Mesenteric fat pad (tissue), 1 donor: Measurements from ENCODE around the gene ABTB1. TPM values are rescaled to one million over a fixed set of nuclear protein-coding genes. Genes with fewer than 3 reads are reported as not detected.

Experiments
- DNase-seq: peaks from one replicate; pipeline ENCODE4 v3.0.0-alpha.2; 2020; ENCODE audit warnings: low spot score
- total RNA-seq: library from RNA; stranded (reverse); fragmentation: NEBNext Ultra II Directional; extraction: Animal tissue kit (Norgen Biotek cat#: 25700); gene quantifications from one replicate; pipeline ENCODE4 v1.2.1, GENCODE V29; 2021
- donor health status: DM: yes; HTN: yes; CAD: no.

ABTB1 gene
- total RNA-seq, 1 donor from 2014 or later, result 34.8 TPM

GRCh38 chr3:127684871-127685707 is 12.3 kb downstream of the ABTB1 start:
- peak; percentile 76 for DNase-seq

DNA sequence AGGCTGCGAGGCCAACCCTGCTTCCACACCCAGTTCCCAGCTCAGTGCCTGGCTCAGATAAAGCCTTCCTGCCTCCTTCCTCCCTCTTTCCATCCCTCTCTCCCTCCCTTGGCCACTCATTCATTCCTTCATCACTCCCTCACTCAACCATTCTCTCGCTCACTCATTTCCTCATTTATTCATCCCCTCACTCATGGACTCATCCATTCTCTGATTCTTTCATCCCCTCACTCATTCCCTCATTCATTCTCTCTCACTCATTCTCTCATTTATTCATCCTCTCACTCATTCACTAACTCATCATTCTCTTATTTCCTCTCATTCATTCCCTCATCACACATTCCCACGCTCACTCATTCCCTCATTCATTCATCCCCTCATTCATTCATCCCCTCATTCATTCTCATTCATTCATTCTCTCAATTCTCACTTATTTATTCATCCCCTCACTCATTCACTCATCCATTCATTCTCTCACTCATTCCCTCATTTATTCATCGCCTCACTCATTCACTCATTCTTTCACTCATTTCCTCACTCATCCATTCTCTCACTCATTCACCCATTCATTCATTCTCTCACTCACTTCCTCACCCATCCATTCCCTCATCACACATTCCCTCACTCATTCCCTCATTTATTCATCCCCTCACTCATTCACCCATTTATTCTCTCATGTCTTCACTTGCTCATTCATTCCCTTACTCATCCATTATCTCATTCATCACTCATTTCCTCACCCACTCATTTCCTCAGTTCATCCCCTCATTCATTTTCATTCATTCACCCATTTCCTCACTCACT is 13.2 kb downstream of the ABTB1 start:
- DNase-seq, result no peak

DNA sequence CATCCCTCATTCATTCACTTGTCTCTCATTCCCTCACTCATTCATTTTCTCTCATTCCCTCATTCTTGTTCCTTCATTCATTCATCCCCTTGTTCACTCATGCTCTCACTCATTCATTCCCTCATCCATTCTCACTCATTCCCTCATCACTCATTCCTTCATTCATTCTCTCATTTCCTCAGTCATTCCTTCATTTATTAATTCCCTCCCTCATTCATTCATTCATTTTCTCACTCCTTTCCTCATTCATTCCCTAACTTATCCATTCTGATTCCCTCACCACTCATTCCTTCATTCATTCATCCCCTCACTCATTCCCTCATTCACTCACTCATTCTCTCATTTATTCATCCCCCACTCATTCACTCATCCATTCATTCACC is 13.8 kb downstream of the ABTB1 start:
- DNase-seq, result no peak

- no peak for DNase-seq
Measured at GRCh38 chr3:127687228-127687737, 14.5 kb downstream of the ABTB1 start.

- no peak for DNase-seq
Measured at GRCh38 chr3:127688022-127688415, 15.3 kb downstream of the ABTB1 start.

GRCh38 chr3:127688416-127689265 is 15.9 kb downstream of the ABTB1 start:
- peak; percentile 67 for DNase-seq

DNA sequence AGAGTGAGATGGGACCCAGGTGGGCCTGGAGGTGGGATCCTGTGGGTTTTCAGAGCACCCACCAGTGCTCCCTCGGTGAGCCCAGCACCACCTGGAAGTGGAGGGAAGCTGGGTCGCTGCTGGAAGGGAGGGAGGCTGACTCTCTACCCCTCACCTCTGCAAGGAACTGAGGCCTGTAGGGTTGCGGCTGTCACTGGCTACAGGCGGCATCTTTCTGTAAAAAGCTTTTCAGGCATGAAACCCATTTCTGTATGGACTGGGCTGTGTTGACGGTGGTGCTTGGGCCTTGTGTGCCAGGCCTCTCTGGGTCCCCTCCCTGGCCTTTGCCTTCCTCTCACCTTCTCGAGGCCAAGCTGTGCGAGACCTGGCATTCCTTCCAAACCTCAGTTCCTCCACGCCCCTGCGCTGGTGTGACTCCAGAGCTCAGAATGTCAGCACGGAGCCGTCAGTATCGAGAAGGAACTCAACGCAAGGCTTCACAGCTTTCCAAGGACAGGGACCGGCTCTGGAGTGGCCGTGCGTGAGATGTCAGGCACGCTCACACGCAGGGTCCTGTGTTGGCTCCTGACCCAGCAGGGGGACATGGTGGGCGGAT is 16.6 kb downstream of the ABTB1 start:
- DNase-seq, result peak; percentile 68

- DNase-seq, result peak; percentile 67
Measured at GRCh38 chr3:127690106-127690505, 17.4 kb downstream of the ABTB1 start.

DNA sequence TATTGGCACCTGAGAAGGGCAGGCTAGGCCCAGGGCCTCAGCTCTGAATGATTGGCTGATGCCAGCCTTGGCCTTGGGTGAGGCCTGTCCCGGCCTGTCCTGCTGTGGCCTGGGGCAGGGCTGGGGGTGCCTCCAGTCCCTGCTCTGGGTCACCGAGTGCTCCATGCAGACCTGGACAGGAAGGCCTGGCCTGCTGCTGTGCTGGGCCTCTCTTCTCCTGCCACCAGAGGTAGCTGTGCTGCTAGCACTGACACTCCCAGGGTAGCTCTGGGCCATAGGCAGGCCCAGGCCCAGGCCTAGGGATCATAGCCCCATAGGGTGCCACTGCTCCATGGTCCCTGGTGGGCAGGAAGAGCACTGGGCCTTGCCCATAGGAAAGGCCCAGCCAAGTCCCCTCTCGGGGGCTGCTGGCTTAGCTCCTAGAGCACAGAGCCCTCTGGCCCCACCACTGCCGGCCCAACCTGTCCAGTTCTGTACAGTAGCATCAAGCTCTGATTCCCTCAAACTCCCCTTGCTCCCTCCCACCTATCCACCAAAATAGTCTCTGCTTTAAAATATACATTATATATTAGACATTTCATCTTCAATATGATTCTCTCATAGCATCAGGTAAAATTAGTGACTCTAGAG is 18.2 kb downstream of the ABTB1 start:
- no peak for DNase-seq

DNA sequence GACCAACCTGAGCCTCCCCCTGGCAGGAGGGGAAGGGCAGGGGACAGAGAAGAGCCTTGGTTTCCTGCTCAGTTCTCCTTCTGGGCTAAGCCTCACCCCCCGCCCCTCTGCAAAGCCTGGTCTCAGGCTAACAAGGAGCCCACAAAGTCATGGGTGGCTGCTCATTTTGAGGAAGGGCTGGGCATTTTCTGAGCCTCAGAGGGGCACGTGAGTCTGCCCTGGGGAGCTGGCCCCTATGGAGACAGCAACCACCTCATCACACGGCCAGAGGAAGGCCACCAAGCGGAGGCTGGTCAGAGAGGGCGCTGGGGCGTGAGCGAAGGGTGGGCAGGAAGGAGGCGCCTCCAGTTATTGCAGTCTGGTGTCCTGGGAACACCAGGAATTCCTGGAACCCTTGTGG is 18.7 kb downstream of the ABTB1 start:
- no peak for DNase-seq

DNA sequence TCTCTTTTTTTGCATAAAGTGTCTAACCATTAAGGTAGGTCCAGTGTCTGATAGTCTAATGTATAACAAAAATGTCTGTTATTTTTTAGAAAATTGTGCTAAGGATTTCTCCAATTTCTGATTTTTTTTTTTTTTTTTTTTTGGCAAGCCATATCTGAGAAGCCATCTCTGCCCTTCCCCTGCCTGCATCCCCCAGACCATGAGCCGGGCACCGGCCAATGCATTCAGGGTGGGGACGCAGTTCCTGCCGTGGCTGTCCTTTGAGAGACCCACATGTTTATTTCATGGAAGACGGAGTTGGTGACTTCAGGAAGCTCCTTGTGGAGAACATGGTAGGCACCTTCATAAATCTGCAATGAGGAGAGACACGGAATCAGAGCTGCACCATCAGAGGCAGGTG is 19.2 kb downstream of the ABTB1 start:
- DNase-seq, result no peak

GRCh38 chr3:127692501-127693335 is 20.0 kb downstream of the ABTB1 start:
- DNase-seq, result no peak

DNA sequence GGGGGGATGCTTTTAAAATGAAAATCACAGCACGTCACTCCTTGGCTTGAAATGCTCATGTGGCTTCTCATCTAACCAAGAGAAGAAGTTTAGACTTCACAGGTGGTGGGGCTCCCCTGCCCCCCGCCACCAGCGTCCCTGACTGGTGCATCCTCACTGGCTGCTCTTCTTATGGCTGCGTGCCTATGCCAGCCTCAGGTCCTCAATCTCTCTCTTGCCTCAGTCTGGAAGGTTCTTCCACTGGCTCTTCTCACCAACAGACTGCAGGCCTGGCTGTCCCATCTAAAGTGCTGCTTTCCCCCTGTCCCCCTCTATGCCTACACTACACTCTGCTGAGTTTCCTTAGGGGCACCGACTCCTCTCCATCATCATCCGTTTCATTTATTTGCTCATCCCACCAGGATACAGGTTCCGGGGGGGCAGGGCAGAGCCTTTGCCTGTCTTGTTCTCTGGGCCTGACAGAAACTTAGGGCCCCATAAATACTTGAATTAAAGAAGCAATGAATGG is 20.6 kb downstream of the ABTB1 start:
- no peak for DNase-seq

- no peak for DNase-seq
Measured at GRCh38 chr3:127694467-127695215, 21.9 kb downstream of the ABTB1 start.

- DNase-seq, result no peak
Measured at GRCh38 chr3:127697551-127698240, 24.9 kb downstream of the ABTB1 start.

- no peak for DNase-seq
Measured at GRCh38 chr3:127698286-127698685, 25.5 kb downstream of the ABTB1 start.

DNA sequence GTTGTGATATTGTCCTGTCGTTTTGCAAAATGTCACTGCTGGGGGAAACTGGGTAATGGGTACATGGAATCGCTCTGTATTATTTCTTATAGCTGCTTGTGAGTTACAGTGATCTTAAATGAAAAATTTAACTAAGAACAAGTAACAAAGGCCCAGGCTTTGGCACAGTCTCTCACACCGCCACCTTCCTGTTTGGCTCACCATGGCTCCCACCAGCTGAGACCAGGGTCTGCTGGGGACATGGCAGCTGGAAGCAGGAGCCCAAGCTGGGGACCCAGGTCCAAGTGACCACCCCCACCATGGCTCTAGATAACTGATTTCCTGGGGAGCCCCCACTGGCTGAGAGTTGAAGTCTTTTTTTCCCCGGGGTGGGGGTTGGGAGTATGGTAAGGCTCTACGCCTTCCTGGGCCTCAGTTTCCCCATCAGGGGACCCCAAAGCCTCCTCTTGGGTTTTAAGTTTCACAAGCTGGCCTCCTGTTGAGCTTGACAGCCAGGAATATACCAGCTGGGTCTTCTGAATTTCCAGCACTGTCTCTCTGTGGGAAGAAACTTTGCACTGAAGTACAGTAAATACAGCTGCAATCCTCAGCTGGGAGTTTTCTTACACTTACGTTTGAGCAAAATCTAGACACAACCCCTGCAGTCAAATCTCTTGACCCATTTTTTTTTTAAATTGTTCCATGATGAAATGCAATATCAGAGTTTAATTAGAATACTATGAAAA is 26.1 kb downstream of the ABTB1 start:
- DNase-seq, result no peak
